Neural cell (in vitro differentiated cells): ENCODE measurements around the gene CMYA5. TPM values are rescaled to one million over a fixed set of nuclear protein-coding genes. Genes with fewer than 3 reads are reported as not detected.

Source experiments
- H2AFZ ChIP-seq: fragments of 200-600, 300-800 bp; sonication (generic), shearing (Covaris generic); 2 replicates; pipeline ENCODE4 v1.6.0; 2014; ENCODE audit warnings: low read depth, mild to moderate bottlenecking, antibody characterized with exemption, low read length, moderate library complexity
- H3F3A ChIP-seq: fragments of 200-600 bp; shearing (Covaris generic); 2 replicates; pipeline ENCODE4 v1.6.1; 2016; ENCODE audit warnings: mild to moderate bottlenecking, moderate library complexity, mixed read lengths, antibody characterized with exemption, low read length; ENCODE audit not compliant: insufficient read depth, poor library complexity, severe bottlenecking
- H3K27ac ChIP-seq: fragments of 200-600, 300-800 bp; sonication (generic), shearing (Covaris generic); 2 replicates; pipeline ENCODE4 v1.5.1; 2014; ENCODE audit warnings: mild to moderate bottlenecking, low read length, moderate library complexity
- H3K27me3 ChIP-seq: fragments of 300-800, 200-600 bp; sonication (generic), shearing (Covaris generic); 2 replicates; pipeline ENCODE4 v1.6.0; 2014; ENCODE audit warnings: mild to moderate bottlenecking, low read depth, low read length, moderate library complexity; ENCODE audit not compliant: insufficient read depth
- H3K36me3 ChIP-seq: fragments of 300-800, 200-600 bp; sonication (generic), shearing (Covaris generic); 2 replicates; pipeline ENCODE4 v1.5.1; 2014; ENCODE audit warnings: mild to moderate bottlenecking, antibody characterized with exemption, low read length, moderate library complexity; ENCODE audit not compliant: insufficient read depth
- H3K4me2 ChIP-seq: fragments of 300-800, 200-600 bp; sonication (generic), shearing (Covaris generic); 2 replicates; pipeline ENCODE4 v1.6.0; 2014; ENCODE audit warnings: mild to moderate bottlenecking, low read length
- H3K4me3 ChIP-seq: fragments of 300-800, 200-600 bp; sonication (generic), shearing (Covaris generic); 2 replicates; pipeline ENCODE4 v1.5.1; 2014; ENCODE audit warnings: mild to moderate bottlenecking, low read length, moderate library complexity
- H3K79me2 ChIP-seq: fragments of 200-600 bp; shearing (Covaris generic); replicated peaks from 2 replicates; pipeline ENCODE4 v1.6.0; 2014; ENCODE audit warnings: mild to moderate bottlenecking, low read length, moderate library complexity; ENCODE audit not compliant: insufficient read depth
- H3K9ac ChIP-seq: fragments of 300-800, 200-600 bp; sonication (generic), shearing (Covaris generic); 2 replicates; pipeline ENCODE4 v1.6.1; 2016; ENCODE audit warnings: mild to moderate bottlenecking, low read length, mixed read lengths
- H3K9me2 ChIP-seq: fragments of 200-600 bp; shearing (Covaris generic); 2 replicates; pipeline ENCODE4 v1.6.1; 2016; ENCODE audit warnings: mild to moderate bottlenecking, low read length, mixed read lengths; ENCODE audit not compliant: insufficient read depth
- H3K9me3 ChIP-seq: fragments of 200-600, 300-800 bp; sonication (generic), shearing (Covaris generic); 2 replicates; pipeline ENCODE4 v1.6.1; 2016; ENCODE audit warnings: mild to moderate bottlenecking, mixed run types, low read length, moderate library complexity, mixed read lengths
- H4K20me1 ChIP-seq: fragments of 200-600 bp; shearing (Covaris generic); 2 replicates; pipeline ENCODE4 v1.6.1; 2016; ENCODE audit warnings: mild to moderate bottlenecking, mixed run types; ENCODE audit not compliant: insufficient read depth
- CTCF ChIP-seq: fragments of 450-650 bp; IDR thresholded peaks from 2 replicates; pipeline ENCODE4 v1.5.1; 2014; ENCODE audit warnings: antibody characterized with exemption, mild to moderate bottlenecking, moderate library complexity; ENCODE audit not compliant: poor library complexity, severe bottlenecking
- EP300 ChIP-seq: fragments of 450-650 bp; conservative IDR thresholded peaks from 2 replicates; pipeline ENCODE4 v1.6.1; 2014; ENCODE audit warnings: antibody characterized with exemption, mild to moderate bottlenecking, moderate library complexity; ENCODE audit not compliant: poor library complexity, severe bottlenecking
- EZH2 ChIP-seq: fragments of 200-600, 300-800 bp; shearing (Covaris generic), sonication (generic); IDR thresholded peaks from 2 replicates; pipeline ENCODE4 v1.6.1; 2014; ENCODE audit warnings: antibody characterized with exemption, low read length, borderline replicate concordance, mild to moderate bottlenecking; ENCODE audit not compliant: insufficient read depth, poor library complexity, severe bottlenecking
- MXI1 ChIP-seq: fragments of 450-650 bp; conservative IDR thresholded peaks from 2 replicates; pipeline ENCODE4 v1.6.1; 2014; ENCODE audit warnings: antibody characterized with exemption, mild to moderate bottlenecking; ENCODE audit not compliant: poor library complexity, severe bottlenecking
- POLR2AphosphoS5 ChIP-seq: IDR thresholded peaks from 2 replicates; pipeline ENCODE4 v1.6.1; 2012
- RAD21 ChIP-seq: fragments of 450-650 bp; conservative IDR thresholded peaks from 2 replicates; pipeline ENCODE4 v1.6.1; 2014; ENCODE audit warnings: antibody characterized with exemption, mild to moderate bottlenecking, moderate library complexity
- REST ChIP-seq: IDR thresholded peaks from 2 replicates; pipeline ENCODE4 v1.6.1; 2012; ENCODE audit warnings: borderline replicate concordance
- SMC3 ChIP-seq: fragments of 450-650 bp; conservative IDR thresholded peaks from 2 replicates; pipeline ENCODE4 v1.6.1; 2014; ENCODE audit warnings: antibody characterized with exemption, mild to moderate bottlenecking, moderate library complexity; ENCODE audit not compliant: poor library complexity
- TAF1 ChIP-seq: IDR thresholded peaks from 2 replicates; pipeline ENCODE4 v1.6.1; 2012; ENCODE audit warnings: low read depth
- polyA plus RNA-seq: library from polyadenylated mRNA; depleted of rRNA; stranded (reverse); fragments of >200 nt; gene quantifications from 2 replicates; pipeline ENCODE4 v1.2.3, GENCODE V29; 2014

The CMYA5 gene
- polyA plus RNA-seq, 1 donor from 2014 or later: 0.30 TPM

GRCh38 chr5:79753092-79753491 is 63.5 kb downstream of the CMYA5 start:
- H4K20me1 ChIP-seq: no peaks in the 10 kb centered on the region
- no peak overlapping the region for H3K4me2 ChIP-seq
- no peak overlapping the region for H3K27ac ChIP-seq
- no peaks in the 10 kb centered on the region for H3K36me3 ChIP-seq
- H3K9me3 ChIP-seq: no peaks in the 10 kb centered on the region
- H3K9me2 ChIP-seq: no peaks in the 10 kb centered on the region
- TF ChIP-seq POLR2AphosphoS5 (no peak), SMC3 (no peak), CTCF (no peak), EZH2 (no peak), RAD21 (no peak), REST (no peak), MXI1 (no peak), EP300 (no peak), TAF1 (no peak)
- H2AFZ ChIP-seq: no peak overlapping the region
- H3K4me3 ChIP-seq: no peak overlapping the region
- H3K9ac ChIP-seq: no peak overlapping the region
- no peaks in the 10 kb centered on the region for H3F3A ChIP-seq
- no peaks in the 10 kb centered on the region for H3K79me2 ChIP-seq
- no peaks in the 10 kb centered on the region for H3K27me3 ChIP-seq

GRCh38 chr5:79753877-79754645 is 64.4 kb downstream of the CMYA5 start:
- Histone ChIP-seq H2AFZ (no peak overlapping the region), H3K9me3 (no peaks in the 10 kb centered on the region), H3K27me3 (no peaks in the 10 kb centered on the region), H3F3A (no peaks in the 10 kb centered on the region), H3K9ac (no peak overlapping the region), H4K20me1 (no peaks in the 10 kb centered on the region), H3K9me2 (no peaks in the 10 kb centered on the region), H3K4me3 (no peak overlapping the region), H3K4me2 (no peak overlapping the region), H3K27ac (no peak overlapping the region), H3K79me2 (no peaks in the 10 kb centered on the region), H3K36me3 (no peaks in the 10 kb centered on the region)
- TF ChIP-seq EP300: no peak
- no peak for TF ChIP-seq POLR2AphosphoS5
